Upper lobe of left lung (tissue), 4 donors: ENCODE data around the gene RASD2.
"Not testable (repeated sequence)": the region's sequence is repeated elsewhere in the genome, so short reads cannot be mapped to it uniquely, and the experiment has no call there.

Experiments used
- CTCF ChIP-seq, 6 experiments: fragments of 450-650 bp in 4 of 6; fragments of 200-600 bp in 2 of 6; sonication (generic) in 2 of 6; IDR thresholded peaks; one replicate each; pipeline ENCODE4 v1.5.1; 2016 to 2019; ENCODE audit warnings: antibody characterized with exemption in 6 of 6
- POLR2A ChIP-seq, 4 donors: fragments of 450-650 bp; IDR thresholded peaks; one replicate each; pipeline ENCODE4 v1.5.1; 2016 to 2017; ENCODE audit warnings: antibody characterized with exemption in 4 of 4, mild to moderate bottlenecking in 2 of 4
- POLR2AphosphoS5 ChIP-seq, 2 donors: sonication (generic); formaldehyde crosslinking; IDR thresholded peaks; one replicate each; pipeline ENCODE4 v1.5.1; 2017; ENCODE audit warnings: antibody characterized with exemption in 2 of 2

GRCh38 chr22:35491061-35491907 lies 49.3 kb upstream of the RASD2 start:
- TF ChIP-seq CTCF, POLR2A, POLR2AphosphoS5 (IDR thresholded peaks at IDR 0.05): not testable (repeated sequence)
